Activated naive CD8-positive, alpha-beta T cell (primary cell): ENCODE data around the gene CMSS1.

Experiments used
- H3K27ac Mint-ChIP-seq: one replicate; pipeline ENCODE4 v1.8.0; 2021; ENCODE audit warnings: mixed read lengths
- H3K27me3 Mint-ChIP-seq: one replicate; pipeline ENCODE4 v1.8.0; 2021; ENCODE audit warnings: mixed read lengths
- H3K36me3 Mint-ChIP-seq: one replicate; pipeline ENCODE4 v1.8.0; 2021; ENCODE audit warnings: mixed read lengths
- H3K4me1 Mint-ChIP-seq: one replicate; pipeline ENCODE4 v1.8.0; 2021; ENCODE audit warnings: low read depth, mixed read lengths
- H3K4me3 Mint-ChIP-seq: one replicate; pipeline ENCODE4 v1.8.0; 2021; ENCODE audit warnings: mild to moderate bottlenecking, mixed read lengths
- H3K9me3 Mint-ChIP-seq: one replicate; pipeline ENCODE4 v1.8.0; 2021; ENCODE audit warnings: low read depth, mixed read lengths

The CMSS1 gene

GRCh38 chr3:99856437-99857220 lies 39.0 kb downstream of the CMSS1 start:
- peaks cover 6% of the 10 kb centered on the region for H3K4me1 Mint-ChIP-seq
- no peaks in the 10 kb centered on the region for H3K9me3 Mint-ChIP-seq
- H3K27ac Mint-ChIP-seq = no peak overlapping the region
- H3K27me3 Mint-ChIP-seq = no peaks in the 10 kb centered on the region
- H3K36me3 Mint-ChIP-seq = peaks cover 15% of the 10 kb centered on the region
- no peak overlapping the region for H3K4me3 Mint-ChIP-seq

GRCh38 chr3:99857278-99857677 lies 39.6 kb downstream of the CMSS1 start:
- Mint-ChIP-seq H3K27me3 (no peaks in the 10 kb centered on the region), H3K4me3 (no peak overlapping the region), H3K36me3 (peaks cover 15% of the 10 kb centered on the region), H3K9me3 (no peaks in the 10 kb centered on the region), H3K27ac (no peak overlapping the region), H3K4me1 (peaks cover 6% of the 10 kb centered on the region)

DNA sequence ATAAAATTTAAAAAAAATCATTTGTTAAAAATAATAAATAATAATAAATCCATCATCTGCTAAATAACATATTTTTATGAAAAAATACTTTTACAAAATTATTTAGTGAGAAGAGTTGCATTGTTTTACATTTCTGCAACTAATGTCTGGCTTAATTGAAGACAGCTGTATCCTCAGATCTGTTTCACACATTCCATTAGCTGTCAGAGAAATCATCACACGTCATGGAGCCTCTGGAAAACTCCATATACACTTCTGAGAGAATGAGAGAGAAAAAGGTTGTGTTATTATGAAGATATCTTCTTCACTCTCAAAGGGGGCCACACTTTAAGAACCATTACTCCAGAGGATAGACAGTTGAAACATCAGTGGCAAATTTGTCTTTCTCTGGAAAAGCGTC lies 40.8 kb downstream of the CMSS1 start:
- Mint-ChIP-seq H3K27ac (no peak overlapping the region), H3K4me1 (peaks cover 6% of the 10 kb centered on the region), H3K36me3 (peaks cover 15% of the 10 kb centered on the region), H3K27me3 (no peaks in the 10 kb centered on the region), H3K4me3 (no peak overlapping the region), H3K9me3 (no peaks in the 10 kb centered on the region)

GRCh38 chr3:99859825-99860224 lies 42.2 kb downstream of the CMSS1 start:
- H3K36me3 Mint-ChIP-seq = peaks cover 22% of the 10 kb centered on the region
- peaks cover 6% of the 10 kb centered on the region for H3K4me1 Mint-ChIP-seq
- no peaks in the 10 kb centered on the region for H3K27me3 Mint-ChIP-seq
- H3K4me3 Mint-ChIP-seq = no peak overlapping the region
- H3K9me3 Mint-ChIP-seq = no peaks in the 10 kb centered on the region
- H3K27ac Mint-ChIP-seq = no peak overlapping the region

- no peak overlapping the region for H3K4me3 Mint-ChIP-seq
- no peaks in the 10 kb centered on the region for H3K9me3 Mint-ChIP-seq
- H3K27me3 Mint-ChIP-seq = no peaks in the 10 kb centered on the region
- H3K4me1 Mint-ChIP-seq = peaks cover 13% of the 10 kb centered on the region
- H3K27ac Mint-ChIP-seq = no peak overlapping the region
- peaks cover 17% of the 10 kb centered on the region for H3K36me3 Mint-ChIP-seq
Measured at GRCh38 chr3:99861216-99861615, 43.6 kb downstream of the CMSS1 start.

GRCh38 chr3:99862208-99862607 lies 44.5 kb downstream of the CMSS1 start:
- no peaks in the 10 kb centered on the region for H3K27me3 Mint-ChIP-seq
- H3K36me3 Mint-ChIP-seq = peaks cover 17% of the 10 kb centered on the region
- H3K27ac Mint-ChIP-seq = no peak overlapping the region

DNA sequence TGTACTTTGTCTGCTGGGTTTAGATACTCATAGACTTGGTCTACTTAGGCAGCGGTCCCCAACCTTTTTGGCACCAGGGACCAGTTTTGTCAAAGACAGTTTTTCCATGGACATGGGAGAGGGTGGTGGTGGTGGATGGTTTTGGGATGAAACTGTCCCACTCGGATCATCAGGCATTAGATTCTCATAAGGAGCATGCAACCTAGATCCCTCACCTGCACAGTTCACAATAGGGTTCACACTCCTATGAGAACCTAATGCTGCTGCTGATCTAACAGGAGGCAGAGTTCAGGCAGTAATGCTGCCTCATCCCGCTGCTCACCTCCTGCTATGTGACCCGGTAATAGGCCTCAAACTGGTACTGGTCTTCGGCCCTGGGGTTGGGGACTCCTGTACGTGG lies 45.3 kb downstream of the CMSS1 start:
- Mint-ChIP-seq H3K4me1 (peaks cover 28% of the 10 kb centered on the region), H3K27me3 (no peaks in the 10 kb centered on the region), H3K36me3 (peaks cover 17% of the 10 kb centered on the region), H3K4me3 (no peak overlapping the region), H3K9me3 (no peaks in the 10 kb centered on the region), H3K27ac (no peak overlapping the region)

More at GRCh38 chr3:99862208-99862607, 44.5 kb downstream of the CMSS1 start:
- no peaks in the 10 kb centered on the region for H3K9me3 Mint-ChIP-seq
- H3K4me3 Mint-ChIP-seq = no peak overlapping the region
- H3K4me1 Mint-ChIP-seq = peaks cover 20% of the 10 kb centered on the region

- H3K36me3 Mint-ChIP-seq = peaks cover 17% of the 10 kb centered on the region
- H3K27me3 Mint-ChIP-seq = no peaks in the 10 kb centered on the region
- no peak overlapping the region for H3K27ac Mint-ChIP-seq
- no peaks in the 10 kb centered on the region for H3K9me3 Mint-ChIP-seq
- no peak overlapping the region for H3K4me3 Mint-ChIP-seq
- peaks cover 32% of the 10 kb centered on the region for H3K4me1 Mint-ChIP-seq
Measured at GRCh38 chr3:99863588-99863987, 45.9 kb downstream of the CMSS1 start.

DNA sequence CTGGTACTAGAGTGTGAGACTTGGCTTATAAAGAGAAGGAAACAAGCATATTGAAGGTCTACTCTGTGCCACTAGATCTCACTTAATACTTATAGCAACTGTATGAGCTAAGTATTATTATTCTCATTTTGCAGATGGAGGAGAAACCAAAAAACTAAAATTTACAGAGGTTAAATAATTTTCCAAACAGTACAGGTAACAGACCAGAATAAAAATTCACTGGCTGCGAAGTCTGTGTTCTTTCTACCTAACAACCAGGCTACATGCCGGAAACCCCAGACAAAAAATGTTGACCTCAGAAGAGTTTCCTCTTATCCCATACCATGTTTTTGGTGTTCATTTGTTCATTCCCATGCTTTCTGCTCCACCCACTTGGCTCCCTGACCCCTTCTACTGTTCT lies 46.6 kb downstream of the CMSS1 start:
- H3K9me3 Mint-ChIP-seq = no peaks in the 10 kb centered on the region

GRCh38 chr3:99865321-99865720 lies 47.7 kb downstream of the CMSS1 start:
- Mint-ChIP-seq H3K4me3 (no peak overlapping the region), H3K4me1 (peaks cover 32% of the 10 kb centered on the region), H3K36me3 (peaks cover 15% of the 10 kb centered on the region), H3K27me3 (no peaks in the 10 kb centered on the region), H3K27ac (no peak overlapping the region), H3K9me3 (no peaks in the 10 kb centered on the region)

More for the DNA sequence above, 46.6 kb downstream of the CMSS1 start:
- Mint-ChIP-seq H3K4me3 (no peak overlapping the region), H3K27ac (no peak overlapping the region), H3K4me1 (peaks cover 32% of the 10 kb centered on the region), H3K27me3 (no peaks in the 10 kb centered on the region), H3K36me3 (peaks cover 12% of the 10 kb centered on the region)

- Mint-ChIP-seq H3K9me3 (no peaks in the 10 kb centered on the region), H3K36me3 (peaks cover 11% of the 10 kb centered on the region), H3K4me3 (no peak overlapping the region), H3K4me1 (peaks cover 32% of the 10 kb centered on the region), H3K27me3 (no peaks in the 10 kb centered on the region), H3K27ac (no peak overlapping the region)
Measured at GRCh38 chr3:99866261-99866761, 48.6 kb downstream of the CMSS1 start.

GRCh38 chr3:99867594-99868310 lies 50.1 kb downstream of the CMSS1 start:
- H3K27ac Mint-ChIP-seq = no peak overlapping the region
- no peaks in the 10 kb centered on the region for H3K27me3 Mint-ChIP-seq
- peaks cover 9% of the 10 kb centered on the region for H3K36me3 Mint-ChIP-seq
- H3K9me3 Mint-ChIP-seq = no peaks in the 10 kb centered on the region
- peaks cover 36% of the 10 kb centered on the region for H3K4me1 Mint-ChIP-seq
- no peak overlapping the region for H3K4me3 Mint-ChIP-seq

DNA sequence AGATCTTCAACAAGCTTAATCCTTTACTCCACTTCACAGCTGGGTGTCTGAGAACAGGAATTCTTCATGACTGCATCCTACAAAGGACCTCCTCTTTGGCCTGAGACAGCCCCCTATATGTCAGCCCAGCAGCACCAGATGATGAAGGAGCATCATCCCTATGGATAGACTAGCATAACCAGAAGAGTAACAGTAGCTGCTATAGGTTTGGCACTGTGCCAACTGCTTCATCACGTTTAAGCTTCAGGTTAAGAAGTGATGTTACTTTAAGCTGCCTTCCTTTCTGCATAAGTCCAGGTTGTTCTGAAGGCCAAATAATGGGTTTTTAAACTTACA lies 50.6 kb downstream of the CMSS1 start:
- Mint-ChIP-seq H3K27me3 (no peaks in the 10 kb centered on the region), H3K4me1 (peaks cover 36% of the 10 kb centered on the region), H3K9me3 (no peaks in the 10 kb centered on the region), H3K36me3 (peaks cover 9% of the 10 kb centered on the region), H3K27ac (no peak overlapping the region), H3K4me3 (no peak overlapping the region)

DNA sequence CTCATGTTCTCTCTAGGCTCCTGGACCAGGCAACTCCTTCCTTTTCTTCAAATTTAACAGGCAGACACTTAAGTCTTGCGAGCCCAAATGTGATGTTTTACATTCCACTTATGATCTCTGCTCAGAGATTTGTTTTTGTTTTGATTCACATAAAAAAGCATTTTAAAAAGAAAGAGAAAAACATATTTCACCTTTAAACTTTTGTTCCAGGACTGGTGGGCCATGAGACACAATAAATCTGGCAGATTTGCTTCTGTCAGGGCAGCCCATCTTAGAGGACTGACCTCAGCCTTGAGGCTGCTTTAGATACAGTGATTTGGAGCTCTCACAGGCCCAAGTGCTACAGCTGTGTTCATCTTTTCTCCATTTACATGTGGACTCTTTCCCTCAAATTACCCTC lies 52.0 kb downstream of the CMSS1 start:
- Mint-ChIP-seq H3K4me3 (no peak overlapping the region), H3K27me3 (no peaks in the 10 kb centered on the region), H3K36me3 (peaks cover 3% of the 10 kb centered on the region), H3K9me3 (no peaks in the 10 kb centered on the region), H3K4me1 (peaks cover 44% of the 10 kb centered on the region), H3K27ac (no peak overlapping the region)

- Mint-ChIP-seq H3K4me1 (peaks cover 49% of the 10 kb centered on the region), H3K27ac (no peak overlapping the region), H3K4me3 (no peak overlapping the region), H3K27me3 (no peaks in the 10 kb centered on the region), H3K36me3 (peaks cover 3% of the 10 kb centered on the region), H3K9me3 (no peaks in the 10 kb centered on the region)
Measured at GRCh38 chr3:99870712-99871111, 53.0 kb downstream of the CMSS1 start.
